HepG2 (cell line): Measurements from ENCODE around the gene FBXL13. TPM values are rescaled to one million over a fixed set of nuclear protein-coding genes. Genes with fewer than 3 reads are reported as not detected.

Experiments used
- ATAC-seq: fragments of 200-7000 bp; cut with Tn5 transposase; 3 replicates; pipeline ENCODE4 v1.9.1; 2020; ENCODE audit warnings: mild to moderate bottlenecking, moderate library complexity
- BruUV-seq: library from RNA; stranded (reverse); fragments of 400-500 nt; replicated peaks from 2 replicates; lab custom pipeline; 2021; lab: Mats Ljungman, UMichigan
- CTCF ChIA-PET: fragments of 300-600 bp; formaldehyde crosslinking; extraction: SDS; loops from one replicate; lab custom pipeline; 2021; ENCODE audit warnings: low total read pairs, inconsistent platforms, low intra/inter-chr PET ratio; lab: Yijun Ruan, JAX
- POLR2A ChIA-PET: fragments of 350-600 bp; sonication (Branson Sonifier 250); formaldehyde crosslinking; loops from one replicate; lab custom pipeline; 2020; ENCODE audit warnings: antibody characterized with exemption, inconsistent platforms; lab: Yijun Ruan, JAX
- DNase-seq: peaks from one replicate; pipeline ENCODE4 v3.0.0-alpha.2; 2015; ENCODE audit warnings: low spot score
- FAIRE-seq: peaks from 3 replicates; lab custom pipeline; 2011; peaks lifted over from hg19 to GRCh38; lab: Jason Lieb, UNC
- H2AFZ ChIP-seq: one replicate; pipeline ENCODE4 v1.6.1; 2011; ENCODE audit warnings: low read length, inconsistent platforms
- H3K27ac ChIP-seq: fragments of 300-600 bp; 3 replicates; pipeline ENCODE4 v1.8.0; 2011; ENCODE audit warnings: mixed run types, mild to moderate bottlenecking, mixed read lengths, low read length, inconsistent platforms; ENCODE audit not compliant: insufficient read depth; ENCODE audit errors: extremely low read length
- H3K27me3 ChIP-seq, 2 experiments: fragments of 200-600 bp in 1 of 2; 2 replicates in 1 of 2; 3 replicates in 1 of 2; pipeline versions ENCODE4 v1.6.0 to v1.8.0; 2011; ENCODE audit warnings: low read length in 2 of 2, mild to moderate bottlenecking in 2 of 2, moderate library complexity in 2 of 2, inconsistent platforms in 1 of 2; ENCODE audit not compliant: insufficient read depth in 2 of 2, control insufficient read depth in 1 of 2
- H3K36me3 ChIP-seq, 2 experiments: fragments of 200-600 bp in 1 of 2; replicated peaks in 1 of 2; 2 replicates in 1 of 2; 3 replicates in 1 of 2; pipeline versions ENCODE4 v1.5.1 to v1.8.0; 2011; ENCODE audit warnings: low read length in 2 of 2, inconsistent platforms in 1 of 2; ENCODE audit not compliant: insufficient read depth in 2 of 2, control insufficient read depth in 1 of 2
- H3K4me1 ChIP-seq: 2 replicates; pipeline ENCODE4 v1.5.1; 2012; ENCODE audit warnings: low read length, inconsistent platforms; ENCODE audit not compliant: insufficient read depth
- H3K4me2 ChIP-seq: 2 replicates; pipeline ENCODE4 v1.6.0; 2011; ENCODE audit warnings: low read depth, low read length, inconsistent platforms
- H3K4me3 ChIP-seq, 3 experiments: fragments of 200-600 bp in 1 of 3; sonication (generic), shearing (Covaris generic) in 1 of 3; replicated peaks in 1 of 3; 2 replicates each; pipeline ENCODE4 v1.5.1; 2011 to 2016; ENCODE audit warnings: low read length in 3 of 3, inconsistent platforms in 2 of 3, low read depth in 2 of 3, mild to moderate bottlenecking in 2 of 3, control low read depth in 1 of 3, mixed read lengths in 1 of 3; ENCODE audit not compliant: insufficient read depth in 1 of 3
- H3K79me2 ChIP-seq: one replicate; pipeline ENCODE4 v1.6.1; 2011; ENCODE audit warnings: low read length, inconsistent platforms; ENCODE audit not compliant: insufficient read depth
- H3K9ac ChIP-seq: 2 replicates; pipeline ENCODE4 v1.6.0; 2011; ENCODE audit warnings: mild to moderate bottlenecking, low read depth, low read length, inconsistent platforms; ENCODE audit not compliant: insufficient read depth
- H3K9me3 ChIP-seq: 2 replicates; pipeline ENCODE4 v1.5.1; 2012; ENCODE audit warnings: mild to moderate bottlenecking, low read length
- H4K20me1 ChIP-seq: 2 replicates; pipeline ENCODE4 v1.6.0; 2011; ENCODE audit warnings: inconsistent platforms, mild to moderate bottlenecking, low read length, moderate library complexity; ENCODE audit not compliant: insufficient read depth
- AHR ChIP-seq: IDR thresholded peaks from 2 replicates; pipeline ENCODE4 v1.6.1; 2018; ENCODE audit warnings: missing genetic modification reagents, missing compliant biosample characterization
- BORCS8-MEF2B ChIP-seq: sonication (generic); formaldehyde crosslinking; IDR thresholded peaks from 2 replicates; pipeline ENCODE4 v1.8.0; 2022; ENCODE audit warnings: mild to moderate bottlenecking, missing genetic modification reagents
- CBX2 ChIP-seq, 2 experiments: fragments of 200-600 bp in 1 of 2; sonication (generic); formaldehyde crosslinking in 1 of 2; IDR thresholded peaks; 2 replicates each; pipeline versions ENCODE4 v1.7.0 to v1.8.1; 2018 to 2022; ENCODE audit warnings: low read depth in 2 of 2, low read length in 1 of 2, mild to moderate bottlenecking in 1 of 2, missing genetic modification reagents in 1 of 2
- HOXA9 ChIP-seq: sonication (generic); formaldehyde crosslinking; IDR thresholded peaks from 2 replicates; pipeline ENCODE4 v1.8.1; 2022; ENCODE audit warnings: missing genetic modification reagents, mild to moderate bottlenecking, moderate library complexity, borderline replicate concordance
- MEIS2 ChIP-seq: sonication (generic); formaldehyde crosslinking; IDR thresholded peaks from 2 replicates; pipeline ENCODE4 v1.9.0; 2021; ENCODE audit warnings: mild to moderate bottlenecking, missing genetic modification reagents
- ZFP36L1 ChIP-seq: sonication (generic); formaldehyde crosslinking; IDR thresholded peaks from 2 replicates; pipeline ENCODE4 v1.8.0; 2022; ENCODE audit warnings: mild to moderate bottlenecking, missing genetic modification reagents, moderate library complexity
- ZNF317 ChIP-seq: sonication (generic); formaldehyde crosslinking; IDR thresholded peaks from 2 replicates; pipeline ENCODE4 v1.5.0; 2020; ENCODE audit warnings: mild to moderate bottlenecking, missing genetic modification reagents
- ZNF446 ChIP-seq: sonication (generic); formaldehyde crosslinking; IDR thresholded peaks from 2 replicates; pipeline ENCODE4 v1.5.0; 2020; ENCODE audit warnings: mild to moderate bottlenecking, missing genetic modification reagents
- ZNF549 ChIP-seq: sonication (generic); formaldehyde crosslinking; IDR thresholded peaks from 2 replicates; pipeline ENCODE4 v1.5.0; 2020; ENCODE audit warnings: missing genetic modification reagents
- ZNF569 ChIP-seq: sonication (generic); formaldehyde crosslinking; IDR thresholded peaks from 2 replicates; pipeline ENCODE4 v1.5.0; 2020; ENCODE audit warnings: mild to moderate bottlenecking, missing genetic modification reagents, moderate library complexity, borderline replicate concordance
- ZNF629 ChIP-seq: sonication (generic); formaldehyde crosslinking; conservative IDR thresholded peaks from 2 replicates; pipeline ENCODE4 v1.5.0; 2020; ENCODE audit warnings: missing genetic modification reagents
- ZSCAN21 ChIP-seq: sonication (generic); formaldehyde crosslinking; IDR thresholded peaks from 2 replicates; pipeline ENCODE4 v1.8.0; 2022; ENCODE audit warnings: mild to moderate bottlenecking, missing genetic modification reagents, moderate library complexity, borderline replicate concordance
- WGBS: methylation state at CpG from one replicate; pipeline ENCODE4 v1.1.6; 2017; ENCODE audit warnings: low lambda C conversion rate; 5-methylcytosine and 5-hydroxymethylcytosine counted together
- in situ Hi-C: cut with HindIII; loops from 2 replicates; pipeline ENCODE4 v1.10.0; 2017; ENCODE audit warnings: low pct_unique_long_range_greater_than_20kb; ENCODE audit not compliant: extremely low pct_ligation_motif_present
- intact Hi-C: fragments of 100-400 bp; cut with micrococcal nuclease; formaldehyde crosslinking; loops from one replicate; pipeline ENCODE4 v1.10.0; 2022; ENCODE audit not compliant: unreplicated experiment
- polyA plus RNA-seq, 8 experiments: library from polyadenylated mRNA; depleted of rRNA in 3 of 8; stranded (reverse) in 7 of 8; unstranded in 1 of 8; fragments of >200 nt; fragmentation: Illumina TruSeq in 4 of 8; extraction: Trizol in 4 of 8; gene quantifications; 2 replicates each; pipeline versions ENCODE4 v1.2.1 to v1.2.3, GENCODE V29; 2011 to 2016; ENCODE audit warnings: low read depth in 4 of 8, missing spikeins in 1 of 8, mixed read lengths in 1 of 8; ENCODE audit not compliant: insufficient read depth in 1 of 8
- total RNA-seq, 5 experiments: library from RNA; depleted of rRNA; stranded (reverse); fragments of >200 nt; fragmentation: Illumina TruSeq; extraction: Trizol; gene quantifications; 2 replicates each; pipeline ENCODE4 v1.2.3, GENCODE V29; 2016; ENCODE audit warnings: low read depth in 1 of 5
- TF ChIP-seq, protein P1 (sequence below): sonication (generic); formaldehyde crosslinking; conservative IDR thresholded peaks from 2 replicates; pipeline ENCODE4 v1.4.0; 2020; ENCODE audit warnings: missing genetic modification reagents
- TF ChIP-seq, protein P2 (sequence below): sonication (generic); formaldehyde crosslinking; IDR thresholded peaks from 2 replicates; pipeline ENCODE4 v1.5.0; 2020; ENCODE audit warnings: mild to moderate bottlenecking, missing genetic modification reagents
- TF ChIP-seq, protein P3 (sequence below): IDR thresholded peaks from 2 replicates; pipeline ENCODE4 v1.6.1; 2012; ENCODE audit warnings: low read length, improper control_type of control experiment

FBXL13 gene
- total and polyA plus RNA-seq, 2 of the 13 experiments (the other 11 are each of a cell fraction or from before 2014, with no cell fraction given) = 0.24 to 0.77 TPM

DNA sequence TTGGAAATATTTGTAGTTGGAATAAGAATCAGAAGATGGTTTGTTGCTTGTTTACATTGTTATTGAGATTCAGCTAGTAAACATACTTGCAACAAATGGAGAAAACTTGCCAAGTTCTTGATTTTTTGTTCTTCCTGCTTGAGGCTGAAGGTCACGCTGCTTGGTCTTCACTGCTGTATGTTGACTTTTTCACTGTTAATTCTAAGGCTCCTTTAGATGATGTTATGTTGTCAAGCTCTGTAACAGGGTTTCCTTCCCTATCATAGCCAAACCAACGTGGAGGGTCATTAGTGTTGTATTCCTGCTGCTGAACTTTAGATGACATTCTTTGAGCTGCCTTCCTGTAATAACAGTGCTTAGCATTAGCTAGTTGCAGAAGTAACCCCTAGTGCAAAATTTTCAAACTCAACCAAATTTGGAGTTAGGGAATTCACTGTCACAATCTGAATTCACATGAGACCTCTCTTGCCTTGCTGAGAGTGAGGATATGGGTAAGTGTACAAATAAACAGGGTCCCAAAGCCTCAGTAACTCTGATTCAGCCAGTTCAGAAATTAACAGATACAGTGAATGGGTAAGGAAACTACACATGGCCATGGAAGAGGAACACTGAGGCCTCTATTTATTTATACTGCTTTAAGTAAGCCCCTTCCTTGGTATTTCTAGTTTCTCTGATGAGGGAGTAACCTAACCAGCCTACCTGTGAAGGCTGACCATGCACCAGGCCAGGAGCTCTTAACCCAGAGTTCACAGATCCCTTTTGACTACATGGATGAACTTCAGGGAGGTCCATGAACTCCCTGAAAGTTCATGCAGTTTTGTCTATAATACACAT lies 261.2 kb downstream of the FBXL13 start:
- no peaks in the 10 kb centered on the region; a peak in 1 of 5 replicates for H3K36me3 ChIP-seq
- H3K4me3 ChIP-seq = no peak overlapping the region
- TF ChIP-seq HOXA9 (CRISPR knock-in tag) (no peak), ZSCAN21 (CRISPR knock-in tag) (no peak), CBX2 (IDR thresholded peaks at IDR 0.05; ENCODE audit: low read depth, low read length) (no peak), CBX2 (CRISPR knock-in tag; IDR thresholded peaks at IDR 0.05; ENCODE audit: low read depth) (no peak), MEIS2 (no peak), BORCS8-MEF2B (CRISPR knock-in tag) (no peak), ZNF317 (CRISPR knock-in tag) (no peak), ZNF569 (no peak), ZNF629 (no peak), AHR (CRISPR knock-in tag) (no peak), ZNF549 (CRISPR knock-in tag) (no peak), ZFP36L1 (no peak), ZNF446 (CRISPR knock-in tag) (no peak)
- TF ChIP-seq, protein P1, sequence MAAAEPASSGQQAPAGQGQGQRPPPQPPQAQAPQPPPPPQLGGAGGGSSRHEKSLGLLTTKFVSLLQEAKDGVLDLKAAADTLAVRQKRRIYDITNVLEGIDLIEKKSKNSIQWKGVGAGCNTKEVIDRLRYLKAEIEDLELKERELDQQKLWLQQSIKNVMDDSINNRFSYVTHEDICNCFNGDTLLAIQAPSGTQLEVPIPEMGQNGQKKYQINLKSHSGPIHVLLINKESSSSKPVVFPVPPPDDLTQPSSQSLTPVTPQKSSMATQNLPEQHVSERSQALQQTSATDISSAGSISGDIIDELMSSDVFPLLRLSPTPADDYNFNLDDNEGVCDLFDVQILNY (CRISPR knock-in tag) = no peak
- TF ChIP-seq, protein P2, sequence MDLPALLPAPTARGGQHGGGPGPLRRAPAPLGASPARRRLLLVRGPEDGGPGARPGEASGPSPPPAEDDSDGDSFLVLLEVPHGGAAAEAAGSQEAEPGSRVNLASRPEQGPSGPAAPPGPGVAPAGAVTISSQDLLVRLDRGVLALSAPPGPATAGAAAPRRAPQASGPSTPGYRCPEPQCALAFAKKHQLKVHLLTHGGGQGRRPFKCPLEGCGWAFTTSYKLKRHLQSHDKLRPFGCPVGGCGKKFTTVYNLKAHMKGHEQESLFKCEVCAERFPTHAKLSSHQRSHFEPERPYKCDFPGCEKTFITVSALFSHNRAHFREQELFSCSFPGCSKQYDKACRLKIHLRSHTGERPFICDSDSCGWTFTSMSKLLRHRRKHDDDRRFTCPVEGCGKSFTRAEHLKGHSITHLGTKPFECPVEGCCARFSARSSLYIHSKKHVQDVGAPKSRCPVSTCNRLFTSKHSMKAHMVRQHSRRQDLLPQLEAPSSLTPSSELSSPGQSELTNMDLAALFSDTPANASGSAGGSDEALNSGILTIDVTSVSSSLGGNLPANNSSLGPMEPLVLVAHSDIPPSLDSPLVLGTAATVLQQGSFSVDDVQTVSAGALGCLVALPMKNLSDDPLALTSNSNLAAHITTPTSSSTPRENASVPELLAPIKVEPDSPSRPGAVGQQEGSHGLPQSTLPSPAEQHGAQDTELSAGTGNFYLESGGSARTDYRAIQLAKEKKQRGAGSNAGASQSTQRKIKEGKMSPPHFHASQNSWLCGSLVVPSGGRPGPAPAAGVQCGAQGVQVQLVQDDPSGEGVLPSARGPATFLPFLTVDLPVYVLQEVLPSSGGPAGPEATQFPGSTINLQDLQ (CRISPR knock-in tag) = no peak
- TF ChIP-seq, protein P3, sequence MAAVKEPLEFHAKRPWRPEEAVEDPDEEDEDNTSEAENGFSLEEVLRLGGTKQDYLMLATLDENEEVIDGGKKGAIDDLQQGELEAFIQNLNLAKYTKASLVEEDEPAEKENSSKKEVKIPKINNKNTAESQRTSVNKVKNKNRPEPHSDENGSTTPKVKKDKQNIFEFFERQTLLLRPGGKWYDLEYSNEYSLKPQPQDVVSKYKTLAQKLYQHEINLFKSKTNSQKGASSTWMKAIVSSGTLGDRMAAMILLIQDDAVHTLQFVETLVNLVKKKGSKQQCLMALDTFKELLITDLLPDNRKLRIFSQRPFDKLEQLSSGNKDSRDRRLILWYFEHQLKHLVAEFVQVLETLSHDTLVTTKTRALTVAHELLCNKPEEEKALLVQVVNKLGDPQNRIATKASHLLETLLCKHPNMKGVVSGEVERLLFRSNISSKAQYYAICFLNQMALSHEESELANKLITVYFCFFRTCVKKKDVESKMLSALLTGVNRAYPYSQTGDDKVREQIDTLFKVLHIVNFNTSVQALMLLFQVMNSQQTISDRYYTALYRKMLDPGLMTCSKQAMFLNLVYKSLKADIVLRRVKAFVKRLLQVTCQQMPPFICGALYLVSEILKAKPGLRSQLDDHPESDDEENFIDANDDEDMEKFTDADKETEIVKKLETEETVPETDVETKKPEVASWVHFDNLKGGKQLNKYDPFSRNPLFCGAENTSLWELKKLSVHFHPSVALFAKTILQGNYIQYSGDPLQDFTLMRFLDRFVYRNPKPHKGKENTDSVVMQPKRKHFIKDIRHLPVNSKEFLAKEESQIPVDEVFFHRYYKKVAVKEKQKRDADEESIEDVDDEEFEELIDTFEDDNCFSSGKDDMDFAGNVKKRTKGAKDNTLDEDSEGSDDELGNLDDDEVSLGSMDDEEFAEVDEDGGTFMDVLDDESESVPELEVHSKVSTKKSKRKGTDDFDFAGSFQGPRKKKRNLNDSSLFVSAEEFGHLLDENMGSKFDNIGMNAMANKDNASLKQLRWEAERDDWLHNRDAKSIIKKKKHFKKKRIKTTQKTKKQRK = no peak
- in situ Hi-C loops = no loop called here
- no peaks in the 10 kb centered on the region for H4K20me1 ChIP-seq
- 91% methylated on average over 2 of the region's 2 CpGs for WGBS
- no peaks in the 10 kb centered on the region for H3K27me3 ChIP-seq
- H2AFZ ChIP-seq = no peak overlapping the region
- H3K79me2 ChIP-seq = no peaks in the 10 kb centered on the region
- H3K4me2 ChIP-seq = no peak overlapping the region
- no peak overlapping the region for H3K27ac ChIP-seq
- H3K4me1 ChIP-seq = peaks cover 27% of the 10 kb centered on the region
- DNase-seq = no peak
- no TSS peak for BruUV-seq
- no peak for FAIRE-seq
- CTCF ChIA-PET = no interaction called here
- ATAC-seq = no peak
- no peak overlapping the region for H3K9ac ChIP-seq
- intact Hi-C loops = no loop called here
- POLR2A ChIA-PET = no interaction called here
- no peaks in the 10 kb centered on the region for H3K9me3 ChIP-seq
